Measurements from ENCODE around the gene FJX1.

- no peak for TF ChIP-seq POLR2A (IDR thresholded peaks at IDR 0.05)
- TF ChIP-seq CTCF (IDR thresholded peaks at IDR 0.05), result no peak
Measured at GRCh38 chr11:35582033-35582432, 36.2 kb upstream of the FJX1 start.

Measured in vagina (tissue), 2 donors.